Fibroblast of villous mesenchyme (primary cell): Measurements from ENCODE around the gene TTYH3. TPM values are rescaled to one million over a fixed set of nuclear protein-coding genes. Genes with fewer than 3 reads are reported as not detected.

Source experiments
- DNase-seq: peaks from one replicate; pipeline ENCODE4 v3.0.0-alpha.2; 2010; ENCODE audit warnings: low read depth
- H3K4me3 ChIP-seq: 2 replicates; pipeline ENCODE4 v1.5.1; 2011; ENCODE audit warnings: low read depth, mild to moderate bottlenecking, low read length
- CTCF ChIP-seq: IDR thresholded peaks from 2 replicates; pipeline ENCODE4 v1.5.1; 2012; ENCODE audit warnings: low read depth, mild to moderate bottlenecking, low read length; ENCODE audit not compliant: insufficient read depth
- total RNA-seq: library from RNA; depleted of rRNA; stranded (reverse); fragments of >200 nt; gene quantifications from 2 replicates; pipeline ENCODE4 v1.2.3, GENCODE V29; 2012

The TTYH3 gene
- total RNA-seq, 1 donor = 61.3 TPM

GRCh38 chr7:2657920-2658671 lies 26.3 kb downstream of the TTYH3 start:
- H3K4me3 ChIP-seq = no peak overlapping the region
- TF ChIP-seq CTCF = no peak
- no peak for DNase-seq

GRCh38 chr7:2658941-2659340 lies 27.2 kb downstream of the TTYH3 start:
- no peak for DNase-seq
- TF ChIP-seq CTCF = no peak
- H3K4me3 ChIP-seq = no peak overlapping the region

- TF ChIP-seq CTCF = no peak
- DNase-seq = no peak
- H3K4me3 ChIP-seq = no peak overlapping the region
Measured at GRCh38 chr7:2659556-2660358, 28.0 kb downstream of the TTYH3 start.

DNA sequence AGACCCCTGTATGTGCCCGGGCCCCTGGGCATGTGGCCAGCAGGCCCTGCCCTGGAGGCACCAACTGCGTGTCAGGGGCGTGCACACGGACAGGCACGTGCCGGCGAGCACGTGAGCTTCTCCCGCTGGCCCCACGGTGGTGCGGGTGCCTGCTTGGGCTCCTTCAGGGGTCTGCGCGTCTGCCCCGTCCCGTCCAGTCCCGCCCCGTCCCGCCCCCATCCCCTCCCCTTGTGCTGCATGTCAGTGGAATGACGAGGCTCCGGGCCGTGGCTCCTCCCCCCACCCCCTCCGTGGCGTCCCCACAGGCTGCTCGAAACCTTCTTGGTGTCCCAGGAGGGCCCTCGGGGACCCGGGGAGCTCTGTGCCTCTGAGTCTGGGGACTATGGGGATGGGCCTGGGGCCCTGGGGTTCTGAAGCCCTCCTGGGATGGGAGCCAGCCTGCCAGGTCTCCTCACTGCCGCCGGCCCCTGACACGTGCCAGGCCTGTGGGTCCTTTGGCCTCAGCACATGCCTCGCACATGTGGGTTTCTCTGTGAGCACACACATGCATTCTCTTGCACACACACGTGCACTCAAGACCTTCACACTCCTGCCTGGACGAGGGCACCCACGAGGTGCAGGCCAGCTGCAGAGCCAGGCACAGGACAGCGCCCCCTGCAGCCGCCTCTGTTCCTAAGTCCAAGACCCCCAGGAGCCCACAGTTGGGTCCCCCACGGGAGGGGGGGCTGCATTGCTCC lies 28.7 kb downstream of the TTYH3 start:
- peak; percentile 43 for TF ChIP-seq CTCF
- DNase-seq = no peak
- no peak overlapping the region for H3K4me3 ChIP-seq

- no peak for DNase-seq
- H3K4me3 ChIP-seq = no peak overlapping the region
- TF ChIP-seq CTCF = no peak
Measured at GRCh38 chr7:2661096-2661449, 29.3 kb downstream of the TTYH3 start.

DNA sequence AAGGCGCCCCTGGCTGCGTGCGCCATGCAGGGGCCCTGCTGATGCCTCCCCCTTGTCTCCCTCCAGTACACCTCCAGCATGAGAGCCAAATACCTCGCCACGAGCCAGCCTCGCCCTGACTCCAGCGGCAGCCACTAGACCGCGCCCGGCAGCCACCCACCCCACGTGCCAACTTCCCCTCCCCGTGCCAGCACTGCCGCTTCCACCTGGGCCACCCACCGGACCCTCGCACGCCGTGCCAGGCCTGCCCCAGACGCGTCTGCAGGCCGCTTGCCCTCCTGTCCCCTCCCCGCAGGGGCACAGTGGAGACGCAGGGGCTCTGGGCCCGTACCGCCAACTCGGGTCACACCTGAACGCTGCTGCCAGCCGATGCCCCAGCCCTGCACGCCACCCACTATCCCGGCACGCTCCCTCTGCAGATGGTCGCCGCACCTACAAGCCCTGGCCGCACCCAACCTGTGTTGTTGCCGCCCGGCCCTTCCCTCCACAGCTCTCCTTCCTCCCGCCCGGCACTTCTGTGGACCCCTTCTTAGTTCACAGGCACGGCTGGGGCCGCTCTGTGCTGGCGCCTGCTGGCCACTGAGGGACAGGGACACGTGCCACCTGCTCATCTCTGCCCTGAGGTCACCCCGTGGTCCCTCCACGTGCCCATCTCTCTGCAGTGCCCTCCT lies 30.0 kb downstream of the TTYH3 start:
- DNase-seq = no peak
- peak; percentile 6 for TF ChIP-seq CTCF
- H3K4me3 ChIP-seq = no peak overlapping the region
